Stimulated activated CD8-positive, alpha-beta memory T cell treated with anti-CD3 and anti-CD28 coated beads, Interleukin-4, amount 100 ng/mL, for 4 hours (primary cell): ENCODE measurements around the gene FAM20C.

ENCODE experiments used
- DNase-seq, 2 donors: peaks; one replicate each; pipeline ENCODE4 v3.0.0-alpha.2; 2020; ENCODE audit warnings: low read depth in 2 of 2, low spot score in 1 of 2

FAM20C gene

GRCh38 chr7:158771-159170, 33.6 kb upstream of the FAM20C start:
- DNase-seq = no peak

DNA sequence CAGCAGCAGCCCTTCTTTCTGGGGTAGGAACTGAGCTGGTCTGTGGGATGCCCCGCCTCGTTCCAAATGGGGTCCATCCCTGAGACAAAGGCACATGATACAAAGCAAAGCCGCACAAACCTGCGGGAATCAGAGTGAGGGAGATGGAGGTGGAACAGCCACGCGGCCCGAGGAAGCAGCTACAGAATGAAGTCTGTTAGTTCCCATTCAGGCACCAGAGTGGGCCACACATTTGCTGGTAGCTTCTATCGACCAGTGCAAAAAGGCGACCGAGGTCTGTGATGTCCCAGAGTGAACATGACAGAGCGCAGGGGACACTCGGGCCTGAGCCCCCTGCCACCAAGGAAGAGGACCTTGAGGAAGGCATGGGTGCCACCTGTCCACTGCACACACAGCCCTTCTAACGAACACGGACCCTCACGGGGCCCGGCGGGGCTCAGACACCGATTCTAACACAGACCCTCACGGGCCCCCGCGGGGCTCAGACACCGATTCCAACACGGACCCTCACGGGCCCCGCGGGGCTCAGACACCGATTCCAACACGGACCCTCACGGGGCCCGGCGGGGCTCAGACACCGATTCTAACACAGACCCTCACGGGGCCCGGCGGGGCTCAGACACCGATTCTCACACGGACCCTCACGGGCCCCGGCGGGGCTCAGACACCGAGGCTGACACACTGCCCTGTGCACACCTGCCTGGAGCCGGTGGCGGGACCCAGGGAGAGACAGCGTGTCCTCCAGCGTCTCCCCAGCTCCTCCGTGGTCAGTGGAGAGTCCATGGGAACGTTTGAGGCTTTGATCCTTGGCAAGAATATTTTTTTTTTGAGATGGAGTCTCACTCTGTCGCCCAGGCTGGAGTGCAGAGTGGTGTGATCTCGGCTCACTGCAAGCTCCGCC, 32.8 kb upstream of the FAM20C start:
- DNase-seq = no peak

GRCh38 chr7:160958-161725, 31.2 kb upstream of the FAM20C start:
- DNase-seq = no peak

- DNase-seq = no peak
Measured at GRCh38 chr7:162632-163297, 29.6 kb upstream of the FAM20C start.

DNA sequence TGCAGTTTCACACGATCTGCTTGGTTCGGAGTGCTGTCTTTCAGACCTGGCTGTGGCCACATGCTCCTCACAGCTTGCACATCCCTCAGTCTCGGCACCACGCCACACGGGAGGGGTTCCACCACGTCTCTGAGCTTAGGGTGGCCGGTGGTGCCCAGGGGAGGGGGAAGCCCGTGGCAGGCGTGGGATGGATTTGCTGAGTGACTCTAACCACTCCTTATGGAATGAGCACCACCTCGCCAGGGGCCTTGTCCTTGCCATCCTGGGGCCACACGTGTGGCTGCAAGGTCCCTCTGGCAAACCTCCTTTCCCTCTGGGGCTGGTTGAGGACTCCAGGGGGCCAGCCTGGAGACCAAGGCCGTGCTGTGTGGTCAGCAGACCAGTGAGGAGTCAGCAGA, 29.1 kb upstream of the FAM20C start:
- no peak for DNase-seq

DNA sequence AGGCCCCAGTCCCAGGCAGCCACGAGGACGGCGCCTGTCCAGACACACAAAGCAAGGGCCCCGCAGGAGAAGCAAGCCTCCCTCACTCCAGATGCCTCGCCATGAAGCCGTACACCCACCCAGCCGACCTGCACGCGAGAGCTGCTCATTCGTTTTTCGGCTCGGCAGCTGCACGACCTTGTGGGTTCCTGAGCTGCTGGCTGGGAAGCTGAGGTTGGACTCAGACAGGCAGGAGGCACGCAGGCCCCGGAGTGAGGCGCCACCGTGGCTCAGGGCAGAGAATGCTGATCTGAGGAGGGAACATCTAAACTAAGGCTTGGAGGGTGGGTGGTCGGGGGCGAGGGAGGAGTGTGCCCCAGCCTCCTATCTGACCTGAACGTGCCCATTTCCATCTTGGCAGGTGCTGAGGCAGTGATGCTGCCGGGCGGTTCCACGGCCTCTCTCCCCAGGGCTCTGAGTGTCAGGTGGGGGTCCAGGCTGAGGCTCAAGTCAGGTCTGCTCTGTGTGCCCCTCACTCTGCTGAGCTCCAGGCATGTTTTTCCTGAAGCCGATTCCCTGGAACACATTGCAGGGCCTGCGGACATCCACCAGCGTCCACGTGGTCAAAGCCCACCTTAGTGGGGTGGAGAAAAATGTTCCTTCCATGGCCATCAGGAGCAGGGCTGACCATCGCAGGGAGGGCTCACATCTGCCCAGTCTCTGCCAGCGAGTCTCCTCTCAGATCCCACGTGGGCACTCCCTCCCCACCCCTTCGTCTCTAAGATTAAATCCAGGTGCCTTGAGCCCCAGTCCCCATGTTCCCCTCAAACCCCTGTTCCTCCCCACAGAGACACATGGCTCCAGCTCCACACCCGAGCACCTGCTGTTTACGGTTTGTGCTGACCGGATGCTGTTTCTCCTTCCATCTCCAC, 28.1 kb upstream of the FAM20C start:
- DNase-seq = no peak

DNA sequence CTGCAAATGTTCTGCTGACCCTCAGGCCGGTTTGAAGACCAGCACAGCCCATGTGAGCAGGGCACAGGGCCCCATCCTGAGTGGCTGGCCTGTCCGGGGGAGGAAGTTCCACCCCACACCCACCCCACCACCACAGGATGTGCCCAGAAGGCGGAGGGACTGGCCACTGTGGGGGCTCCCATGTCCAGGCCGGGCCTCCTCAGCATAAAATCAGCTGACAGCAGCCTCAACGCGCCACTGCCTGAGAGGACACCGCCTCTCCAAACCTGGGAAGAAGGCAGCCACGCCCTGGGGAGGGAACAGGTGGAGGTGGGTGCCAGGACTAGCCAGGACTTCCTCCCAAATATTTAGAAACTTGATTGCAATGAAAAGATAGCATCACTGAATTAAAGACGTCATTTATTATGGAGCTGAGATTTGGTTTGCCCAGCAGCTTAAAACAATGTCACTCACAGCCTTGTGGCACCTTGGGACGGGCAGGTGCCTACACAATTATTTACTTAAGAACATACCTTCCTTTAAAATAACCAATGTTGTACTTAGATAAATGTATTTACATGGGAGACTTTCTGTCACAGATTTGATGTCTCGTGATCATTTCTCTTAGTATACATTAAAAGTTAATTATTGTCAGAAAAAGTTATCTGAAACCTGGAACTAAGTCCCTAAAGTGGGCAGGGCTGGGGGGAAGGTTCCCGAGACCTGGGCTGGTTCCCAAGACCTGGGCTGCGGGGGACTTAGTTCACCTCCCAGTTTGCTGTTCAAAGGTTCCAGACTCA, 27.3 kb upstream of the FAM20C start:
- DNase-seq = no peak

GRCh38 chr7:165661-166337, 26.6 kb upstream of the FAM20C start:
- no peak for DNase-seq

DNA sequence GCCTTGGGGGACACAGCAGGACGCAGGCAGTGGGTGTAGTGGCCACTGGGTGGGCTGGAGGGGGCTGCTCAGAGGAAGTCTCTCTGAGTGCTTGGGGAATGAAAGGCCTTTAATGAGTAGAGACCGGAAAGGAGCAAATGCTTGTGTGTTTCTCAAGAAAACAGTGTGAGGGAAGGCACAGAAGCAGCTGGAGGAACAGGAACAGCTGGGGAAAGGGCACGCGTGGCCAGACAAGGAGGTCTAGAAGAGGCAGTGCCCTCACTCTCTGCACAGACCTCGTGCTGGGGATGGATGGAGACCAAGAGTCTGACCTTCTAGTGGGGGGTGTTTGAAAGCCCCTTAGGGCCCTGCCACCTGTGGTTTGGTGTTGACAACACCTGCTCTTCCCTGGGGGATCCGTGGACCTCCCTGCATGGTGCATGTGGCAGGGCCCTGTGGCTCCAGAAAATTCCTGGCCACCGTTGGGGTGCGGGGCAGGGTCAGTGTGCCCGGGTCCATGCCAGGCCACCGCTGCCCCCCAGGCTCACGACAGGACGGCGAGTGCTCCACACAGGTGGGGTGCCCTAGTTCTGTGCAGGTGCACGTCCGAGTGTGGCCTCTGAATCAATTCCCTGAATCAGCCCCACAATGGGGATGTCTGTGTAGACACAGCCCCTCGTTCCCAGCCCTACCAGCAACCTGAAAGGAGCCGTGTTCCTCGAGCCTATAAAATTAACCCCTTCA, 25.9 kb upstream of the FAM20C start:
- DNase-seq = no peak

DNA sequence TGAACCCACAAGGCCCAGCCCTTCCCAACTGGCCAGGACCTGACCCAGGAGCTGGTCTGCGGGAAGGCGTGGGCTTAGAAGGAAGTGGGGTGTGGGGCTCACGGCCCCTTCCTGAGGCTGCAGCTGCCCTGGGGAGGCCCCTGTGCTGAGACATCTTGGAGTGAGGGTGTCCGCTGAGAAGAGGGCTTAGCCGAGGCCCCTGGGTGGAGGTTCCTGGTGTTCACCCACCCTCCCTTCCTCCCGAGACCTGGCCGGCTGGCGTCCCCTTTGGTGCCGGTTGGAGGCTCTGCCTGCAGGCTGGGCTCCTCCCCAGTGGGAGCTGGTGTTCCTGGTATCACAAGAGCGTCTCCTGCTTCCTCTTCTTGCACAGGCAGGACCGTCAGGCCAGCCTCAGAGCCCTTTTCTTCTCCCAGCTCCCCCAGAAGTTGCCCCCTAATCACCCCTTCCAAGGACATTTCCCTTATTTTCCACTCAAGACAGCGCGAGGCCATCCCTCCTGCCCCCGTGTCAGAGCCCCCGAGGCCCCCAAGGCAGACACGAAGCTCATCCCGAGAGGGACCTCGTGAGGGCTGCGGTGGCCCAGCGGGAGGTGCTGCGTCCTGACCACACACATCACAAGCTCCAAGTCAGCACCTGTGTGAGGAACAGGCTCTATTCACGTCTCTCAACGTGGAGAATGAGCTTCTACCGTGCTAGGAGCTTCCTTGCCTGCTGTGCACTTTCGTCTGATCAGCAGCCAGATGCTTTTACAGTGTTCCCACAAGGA, 25.1 kb upstream of the FAM20C start:
- no peak for DNase-seq

GRCh38 chr7:167976-168791, 24.2 kb upstream of the FAM20C start:
- no peak for DNase-seq

- no peak for DNase-seq
Measured at GRCh38 chr7:169276-170172, 22.8 kb upstream of the FAM20C start.

GRCh38 chr7:170551-171363, 21.6 kb upstream of the FAM20C start:
- DNase-seq = no peak

- DNase-seq = no peak
Measured at GRCh38 chr7:171364-171904, 20.9 kb upstream of the FAM20C start.

DNA sequence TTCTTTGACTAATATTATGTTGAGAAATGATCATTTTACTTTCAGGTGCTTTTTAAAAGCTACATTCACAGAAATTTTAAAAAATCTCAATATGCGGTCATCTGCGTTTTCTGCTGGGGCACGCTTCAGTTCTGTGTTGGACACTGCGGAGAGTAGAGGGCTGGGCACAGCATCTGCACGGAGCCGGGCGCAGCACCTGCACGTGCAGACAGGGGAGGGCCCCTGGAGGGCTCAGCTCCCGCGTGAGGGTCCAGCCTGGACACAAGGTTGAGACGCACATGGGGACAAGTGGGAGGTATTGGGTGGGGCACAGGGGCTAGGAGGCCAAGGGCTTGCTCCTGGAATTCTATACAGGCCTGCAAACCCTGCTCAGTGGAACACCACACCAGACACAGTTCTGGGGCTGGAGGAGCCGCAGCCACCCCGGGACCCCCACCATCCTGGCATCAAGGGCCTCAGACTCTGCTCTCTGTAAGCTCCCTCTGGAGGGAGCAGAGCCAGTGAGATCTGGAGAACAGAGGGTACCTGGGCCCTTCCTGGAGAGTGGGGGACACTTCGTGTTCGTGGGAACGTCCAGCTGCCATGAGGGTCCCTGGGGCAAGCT, 20.4 kb upstream of the FAM20C start:
- no peak for DNase-seq
